ENCODE data around the gene DOCK10.

DOCK10 gene

GRCh38 chr2:224833986-224834385 lies 208.3 kb downstream of the DOCK10 start:
- TF ChIP-seq CTCF (IDR thresholded peaks at IDR 0.05), result no peak
- no peak overlapping the region for H3K27ac ChIP-seq
- peaks cover 25% of the 10 kb centered on the region for H3K36me3 ChIP-seq
- no peaks in the 10 kb centered on the region for H3K9me3 ChIP-seq
- H3K27me3 ChIP-seq, result no peaks in the 10 kb centered on the region
- no peak overlapping the region for H3K4me3 ChIP-seq (ENCODE audit: low read depth in 1 of 2, low read length in 1 of 2)
- peaks cover 0 to 13% of the 10 kb centered on the region in 2 experiments for H3K4me1 ChIP-seq (ENCODE audit: control insufficient read depth in 1 of 2, insufficient read depth in 1 of 2, low read depth in 1 of 2, low read length in 1 of 2)

- no peaks in the 10 kb centered on the region for H3K27me3 ChIP-seq
- no peaks in the 10 kb centered on the region for H3K9me3 ChIP-seq
- no peak for TF ChIP-seq CTCF (IDR thresholded peaks at IDR 0.05)
- H3K27ac ChIP-seq, result no peak overlapping the region
- H3K36me3 ChIP-seq, result peaks cover 31% of the 10 kb centered on the region
- no peak overlapping the region for H3K4me3 ChIP-seq (ENCODE audit: low read depth in 1 of 2, low read length in 1 of 2)
- H3K4me1 ChIP-seq (ENCODE audit: control insufficient read depth in 1 of 2, insufficient read depth in 1 of 2, low read depth in 1 of 2, low read length in 1 of 2), result peaks cover 0 to 13% of the 10 kb centered on the region in 2 experiments
Measured at GRCh38 chr2:224832207-224832606, 210.1 kb downstream of the DOCK10 start.

GRCh38 chr2:224831530-224831929 lies 210.7 kb downstream of the DOCK10 start:
- Histone ChIP-seq H3K36me3 (peaks cover 31% of the 10 kb centered on the region), H3K4me3 (ENCODE audit: low read depth in 1 of 2, low read length in 1 of 2) (no peak overlapping the region), H3K27me3 (no peaks in the 10 kb centered on the region), H3K4me1 (ENCODE audit: control insufficient read depth in 1 of 2, insufficient read depth in 1 of 2, low read depth in 1 of 2, low read length in 1 of 2) (peaks cover 0 to 13% of the 10 kb centered on the region in 2 experiments), H3K9me3 (no peaks in the 10 kb centered on the region), H3K27ac (no peak overlapping the region)
- TF ChIP-seq CTCF (IDR thresholded peaks at IDR 0.05), result no peak

GRCh38 chr2:224820283-224820991 lies 221.8 kb downstream of the DOCK10 start:
- H3K4me3 ChIP-seq (ENCODE audit: low read depth in 1 of 2, low read length in 1 of 2), result no peak overlapping the region
- H3K27me3 ChIP-seq, result no peaks in the 10 kb centered on the region
- H3K27ac ChIP-seq, result no peak overlapping the region
- no peaks in the 10 kb centered on the region for H3K36me3 ChIP-seq
- TF ChIP-seq CTCF (IDR thresholded peaks at IDR 0.05), result no peak
- no peaks in the 10 kb centered on the region for H3K9me3 ChIP-seq
- H3K4me1 ChIP-seq (ENCODE audit: control insufficient read depth in 1 of 2, insufficient read depth in 1 of 2, low read depth in 1 of 2, low read length in 1 of 2), result no peaks in the 10 kb centered on the region

GRCh38 chr2:224819075-224819474 lies 223.2 kb downstream of the DOCK10 start:
- H3K27ac ChIP-seq, result no peak overlapping the region
- H3K27me3 ChIP-seq, result no peaks in the 10 kb centered on the region
- H3K9me3 ChIP-seq, result no peaks in the 10 kb centered on the region
- TF ChIP-seq CTCF (IDR thresholded peaks at IDR 0.05), result no peak
- no peaks in the 10 kb centered on the region for H3K4me1 ChIP-seq (ENCODE audit: control insufficient read depth in 1 of 2, insufficient read depth in 1 of 2, low read depth in 1 of 2, low read length in 1 of 2)
- H3K4me3 ChIP-seq (ENCODE audit: low read depth in 1 of 2, low read length in 1 of 2), result no peak overlapping the region
- no peaks in the 10 kb centered on the region for H3K36me3 ChIP-seq

All from neutrophil (primary cell).